Astrocyte (in vitro differentiated cells and primary cell): ENCODE data around the gene MBNL3. TPM values are rescaled to one million over a fixed set of nuclear protein-coding genes. Genes with fewer than 3 reads are reported as not detected.
A peak's percentile ranks its signal among the peaks of the same experiment; 100 is the strongest.

ENCODE experiments used
- DNase-seq: peaks from one replicate; pipeline ENCODE4 v3.0.0-alpha.2; 2010; ENCODE audit warnings: low read depth
- FAIRE-seq: peaks from 2 replicates; lab custom pipeline; 2011; peaks lifted over from hg19 to GRCh38; lab: Jason Lieb, UNC
- H2AFZ ChIP-seq: 2 replicates; pipeline ENCODE4 v1.6.0; 2012; ENCODE audit warnings: low read depth, low read length, inconsistent platforms
- H3K27ac ChIP-seq: 2 replicates; pipeline ENCODE4 v1.5.1; 2011; ENCODE audit warnings: low read depth, low read length, inconsistent platforms
- H3K27me3 ChIP-seq: 2 replicates; pipeline ENCODE4 v1.6.0; 2011; ENCODE audit warnings: low read length, inconsistent platforms; ENCODE audit not compliant: insufficient read depth
- H3K36me3 ChIP-seq: 2 replicates; pipeline ENCODE4 v1.5.1; 2011; ENCODE audit warnings: low read length, inconsistent platforms; ENCODE audit not compliant: insufficient read depth
- H3K4me1 ChIP-seq: 2 replicates; pipeline ENCODE4 v1.5.1; 2011; ENCODE audit warnings: low read length, inconsistent platforms; ENCODE audit not compliant: insufficient read depth
- H3K4me2 ChIP-seq: 2 replicates; pipeline ENCODE4 v1.6.0; 2012; ENCODE audit warnings: low read length, inconsistent platforms
- H3K4me3 ChIP-seq: 2 replicates; pipeline ENCODE4 v1.5.1; 2011; ENCODE audit warnings: low read depth, mild to moderate bottlenecking, low read length, inconsistent platforms; ENCODE audit not compliant: insufficient read depth
- H3K79me2 ChIP-seq: 2 replicates; pipeline ENCODE4 v1.6.0; 2012; ENCODE audit warnings: mild to moderate bottlenecking, low read length, inconsistent platforms; ENCODE audit not compliant: insufficient read depth
- H3K9ac ChIP-seq: 2 replicates; pipeline ENCODE4 v1.6.0; 2012; ENCODE audit warnings: mild to moderate bottlenecking, low read length, inconsistent platforms
- H3K9me3 ChIP-seq: 2 replicates; pipeline ENCODE4 v1.5.1; 2012; ENCODE audit warnings: low read depth, mild to moderate bottlenecking, low read length, inconsistent platforms; ENCODE audit not compliant: insufficient read depth
- H4K20me1 ChIP-seq: 2 replicates; pipeline ENCODE4 v1.6.0; 2012; ENCODE audit warnings: low read length, inconsistent platforms; ENCODE audit not compliant: insufficient read depth
- H3K27ac Mint-ChIP-seq: one replicate; pipeline ENCODE4 v1.8.0; 2021; ENCODE audit warnings: mild to moderate bottlenecking, mixed read lengths; ENCODE audit not compliant: unreplicated experiment
- H3K27me3 Mint-ChIP-seq: one replicate; pipeline ENCODE4 v1.8.0; 2021; ENCODE audit warnings: low read depth, mixed read lengths; ENCODE audit not compliant: unreplicated experiment
- H3K36me3 Mint-ChIP-seq: one replicate; pipeline ENCODE4 v1.8.0; 2021; ENCODE audit warnings: low read depth, mixed read lengths; ENCODE audit not compliant: unreplicated experiment
- H3K4me1 Mint-ChIP-seq: one replicate; pipeline ENCODE4 v1.8.0; 2021; ENCODE audit warnings: low read depth, mixed read lengths; ENCODE audit not compliant: unreplicated experiment
- H3K4me3 Mint-ChIP-seq: one replicate; pipeline ENCODE4 v1.8.0; 2021; ENCODE audit warnings: mild to moderate bottlenecking, moderate library complexity, mixed read lengths; ENCODE audit not compliant: unreplicated experiment
- H3K9me3 Mint-ChIP-seq: one replicate; pipeline ENCODE4 v1.8.0; 2021; ENCODE audit warnings: mild to moderate bottlenecking, mixed read lengths; ENCODE audit not compliant: unreplicated experiment
- EZH2 ChIP-seq: IDR thresholded peaks from 2 replicates; pipeline ENCODE4 v1.6.1; 2012; ENCODE audit warnings: mild to moderate bottlenecking, low read length, inconsistent platforms; ENCODE audit not compliant: insufficient read depth
- total RNA-seq: library from RNA; stranded (reverse); gene quantifications from 2 replicates; pipeline ENCODE4 v1.2.1, GENCODE V29; 2021
- TF ChIP-seq, protein P1 (sequence below): IDR thresholded peaks from 2 replicates; pipeline ENCODE4 v1.5.1; 2011; ENCODE audit warnings: low read depth, mild to moderate bottlenecking, inconsistent platforms, low read length, moderate library complexity; ENCODE audit not compliant: insufficient read depth

Gene MBNL3
- total RNA-seq, 1 donor from 2014 or later = 4.1 TPM

DNA sequence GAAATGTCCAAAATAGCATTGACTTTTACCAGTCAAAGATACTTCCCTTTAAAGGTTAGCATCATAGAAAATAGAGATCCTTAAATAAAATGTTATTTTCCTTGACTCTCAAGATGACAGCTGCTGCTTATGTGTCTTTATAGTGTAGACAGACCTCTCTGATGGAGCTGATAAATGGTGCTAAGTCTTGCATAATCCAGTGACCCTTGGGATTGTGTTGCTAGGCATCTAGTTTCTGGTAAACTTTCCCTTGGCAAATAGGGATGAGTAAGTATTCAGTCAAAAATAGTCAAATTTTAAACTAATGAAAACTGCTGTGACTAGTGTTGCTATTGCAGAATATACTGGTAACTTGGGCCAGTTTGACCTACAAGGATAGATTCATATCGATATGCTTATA is 53.6 kb downstream of the MBNL3 start:
- no peaks in the 10 kb centered on the region for H3K9me3 Mint-ChIP-seq
- Histone ChIP-seq H3K4me3 (no peak overlapping the region), H4K20me1 (no peaks in the 10 kb centered on the region), H2AFZ (no peak overlapping the region), H3K27me3 (no peaks in the 10 kb centered on the region), H3K9me3 (no peaks in the 10 kb centered on the region), H3K4me1 (no peaks in the 10 kb centered on the region), H3K27ac (no peak overlapping the region), H3K4me2 (no peak overlapping the region), H3K9ac (no peak overlapping the region), H3K36me3 (no peaks in the 10 kb centered on the region), H3K79me2 (no peaks in the 10 kb centered on the region)
- FAIRE-seq (peak; percentile 34), DNase-seq (no peak)
- H3K4me3 Mint-ChIP-seq = no peak overlapping the region
- TF ChIP-seq EZH2 = no peak
- peaks cover 2% of the 10 kb centered on the region for H3K4me1 Mint-ChIP-seq
- no peaks in the 10 kb centered on the region for H3K36me3 Mint-ChIP-seq
- no peaks in the 10 kb centered on the region for H3K27me3 Mint-ChIP-seq
- no peak overlapping the region for H3K27ac Mint-ChIP-seq

DNA sequence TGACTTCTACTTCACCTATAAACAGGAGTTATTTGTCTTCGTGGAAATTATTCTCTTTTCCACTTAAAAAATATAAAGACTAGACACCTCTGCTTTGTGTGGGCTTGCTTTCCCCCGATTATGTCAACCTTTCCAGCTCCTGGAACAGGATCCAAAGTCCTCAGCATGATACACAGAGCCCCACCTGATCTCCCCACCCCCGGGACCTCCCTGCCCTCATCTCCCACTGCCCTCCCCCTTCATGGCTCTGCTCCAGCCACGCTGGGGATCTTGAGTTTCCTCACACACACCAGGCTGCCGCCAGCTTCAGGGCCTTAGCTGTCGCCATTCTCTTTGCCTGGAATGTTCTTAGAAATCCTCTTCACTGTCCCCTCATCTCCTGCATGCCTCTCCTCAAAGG is 55.3 kb downstream of the MBNL3 start:
- Mint-ChIP-seq H3K27ac (no peak overlapping the region), H3K4me1 (peaks cover 2% of the 10 kb centered on the region), H3K9me3 (no peaks in the 10 kb centered on the region), H3K27me3 (no peaks in the 10 kb centered on the region), H3K36me3 (no peaks in the 10 kb centered on the region), H3K4me3 (no peak overlapping the region)
- Histone ChIP-seq H3K79me2 (no peaks in the 10 kb centered on the region), H3K36me3 (no peaks in the 10 kb centered on the region), H3K4me1 (no peaks in the 10 kb centered on the region), H4K20me1 (no peaks in the 10 kb centered on the region), H3K9ac (no peak overlapping the region), H3K9me3 (no peaks in the 10 kb centered on the region), H3K27ac (no peak overlapping the region), H3K27me3 (no peaks in the 10 kb centered on the region), H3K4me2 (no peak overlapping the region), H3K4me3 (no peak overlapping the region), H2AFZ (no peak overlapping the region)
- no peak for DNase-seq
- TF ChIP-seq, protein P1, sequence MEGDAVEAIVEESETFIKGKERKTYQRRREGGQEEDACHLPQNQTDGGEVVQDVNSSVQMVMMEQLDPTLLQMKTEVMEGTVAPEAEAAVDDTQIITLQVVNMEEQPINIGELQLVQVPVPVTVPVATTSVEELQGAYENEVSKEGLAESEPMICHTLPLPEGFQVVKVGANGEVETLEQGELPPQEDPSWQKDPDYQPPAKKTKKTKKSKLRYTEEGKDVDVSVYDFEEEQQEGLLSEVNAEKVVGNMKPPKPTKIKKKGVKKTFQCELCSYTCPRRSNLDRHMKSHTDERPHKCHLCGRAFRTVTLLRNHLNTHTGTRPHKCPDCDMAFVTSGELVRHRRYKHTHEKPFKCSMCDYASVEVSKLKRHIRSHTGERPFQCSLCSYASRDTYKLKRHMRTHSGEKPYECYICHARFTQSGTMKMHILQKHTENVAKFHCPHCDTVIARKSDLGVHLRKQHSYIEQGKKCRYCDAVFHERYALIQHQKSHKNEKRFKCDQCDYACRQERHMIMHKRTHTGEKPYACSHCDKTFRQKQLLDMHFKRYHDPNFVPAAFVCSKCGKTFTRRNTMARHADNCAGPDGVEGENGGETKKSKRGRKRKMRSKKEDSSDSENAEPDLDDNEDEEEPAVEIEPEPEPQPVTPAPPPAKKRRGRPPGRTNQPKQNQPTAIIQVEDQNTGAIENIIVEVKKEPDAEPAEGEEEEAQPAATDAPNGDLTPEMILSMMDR = no peak
- no peak for TF ChIP-seq EZH2
- no peak for FAIRE-seq

DNA sequence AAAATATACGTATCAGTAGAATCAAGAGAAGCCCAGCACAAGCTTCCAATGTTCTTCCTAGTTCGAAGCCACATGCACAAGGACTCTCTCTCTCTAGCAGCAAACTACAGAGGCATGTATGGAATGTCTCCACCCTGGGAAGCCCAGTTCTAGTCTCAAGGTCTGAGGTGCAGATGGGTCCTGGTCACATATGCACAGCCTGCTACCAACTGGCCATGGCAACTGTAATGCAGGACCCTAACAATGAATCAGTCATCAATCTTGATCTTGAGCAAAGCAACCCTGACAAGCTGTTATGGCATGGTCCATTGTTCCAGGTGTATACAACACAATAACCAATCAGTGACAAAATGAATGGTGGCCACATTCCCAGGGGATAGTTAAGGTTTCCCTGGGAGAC is 55.8 kb downstream of the MBNL3 start:
- no peak overlapping the region for H3K4me3 Mint-ChIP-seq
- TF ChIP-seq EZH2 = no peak
- TF ChIP-seq, protein P1 = no peak
- Histone ChIP-seq H3K36me3 (no peaks in the 10 kb centered on the region), H2AFZ (no peak overlapping the region), H4K20me1 (no peaks in the 10 kb centered on the region), H3K27me3 (no peaks in the 10 kb centered on the region), H3K9ac (no peak overlapping the region), H3K4me2 (no peak overlapping the region), H3K9me3 (no peaks in the 10 kb centered on the region), H3K4me1 (no peaks in the 10 kb centered on the region), H3K27ac (no peak overlapping the region), H3K4me3 (no peak overlapping the region), H3K79me2 (no peaks in the 10 kb centered on the region)
- H3K9me3 Mint-ChIP-seq = no peaks in the 10 kb centered on the region
- DNase-seq = no peak
- H3K27me3 Mint-ChIP-seq = no peaks in the 10 kb centered on the region
- peak; percentile 73 for FAIRE-seq
- no peak overlapping the region for H3K27ac Mint-ChIP-seq
- no peaks in the 10 kb centered on the region for H3K36me3 Mint-ChIP-seq
- H3K4me1 Mint-ChIP-seq = peaks cover 2% of the 10 kb centered on the region
